Measurements from ENCODE around the gene PTPN4.

Gene PTPN4

GRCh38 chr2:119820275-119820674, 60.6 kb downstream of the PTPN4 start:
- H3K27ac ChIP-seq: no peak overlapping the region
- H3K4me1 ChIP-seq: peaks cover 0 to 26% (median 14%) of the 10 kb centered on the region in 10 experiments; a peak in 15 of 20 replicates
- H3K36me3 ChIP-seq: peaks cover 10 to 34% (median 24%) of the 10 kb centered on the region in 11 experiments; a peak in 18 of 22 replicates
- no peak for TF ChIP-seq Cebpa-rat (IDR thresholded peaks at IDR 0.05)
- H3K9ac ChIP-seq: no peak overlapping the region
- H3K27me3 ChIP-seq: no peaks in the 10 kb centered on the region
- H3K4me2 ChIP-seq: peak overlapping the region in 8 of 11 experiments; percentile 33 to 61 (median 48); a peak in 14 of 22 replicates
- no peak overlapping the region for H3K4me3 ChIP-seq
- H4K20me1 ChIP-seq: peaks cover 0 to 4% (median 0%) of the 10 kb centered on the region in 11 experiments; a peak in 4 of 22 replicates
- peaks cover 13 to 30% (median 24%) of the 10 kb centered on the region in 11 experiments for H3K9me3 ChIP-seq (replicated peaks in 1 of 11)

GRCh38 chr2:119821266-119821665, 61.5 kb downstream of the PTPN4 start:
- H3K27ac ChIP-seq: no peak overlapping the region
- H3K36me3 ChIP-seq: peaks cover 10 to 29% (median 22%) of the 10 kb centered on the region in 11 experiments; a peak in 18 of 22 replicates
- no peak overlapping the region for H3K9ac ChIP-seq
- no peak overlapping the region for H3K4me2 ChIP-seq
- peaks cover 0 to 4% (median 0%) of the 10 kb centered on the region in 11 experiments; a peak in 4 of 22 replicates for H4K20me1 ChIP-seq
- H3K27me3 ChIP-seq: no peaks in the 10 kb centered on the region
- TF ChIP-seq Cebpa-rat (IDR thresholded peaks at IDR 0.05): no peak
- H3K9me3 ChIP-seq (replicated peaks in 1 of 11): peaks cover 13 to 27% (median 23%) of the 10 kb centered on the region in 11 experiments
- H3K4me3 ChIP-seq: no peak overlapping the region
- peaks cover 0 to 31% (median 16%) of the 10 kb centered on the region in 10 experiments; a peak in 15 of 20 replicates for H3K4me1 ChIP-seq

- Histone ChIP-seq H3K4me2 (no peak overlapping the region; a peak in 1 of 22 replicates), H3K36me3 (peaks cover 0 to 7% (median 3%) of the 10 kb centered on the region in 11 experiments; a peak in 7 of 22 replicates), H3K4me3 (no peak overlapping the region), H3K9ac (peak overlapping the region in 1 of 11 experiments; percentile 40; a peak in 1 of 22 replicates), H3K27me3 (no peaks in the 10 kb centered on the region), H3K27ac (0 out of 22 replicates have a peak overlapping the region, but pooled peaks of 1 of the 11 experiments have one; percentile 10), H4K20me1 (peaks cover 0 to 8% (median 0%) of the 10 kb centered on the region in 11 experiments; a peak in 5 of 22 replicates), H3K9me3 (replicated peaks in 1 of 11) (peaks cover 0 to 4% (median 0%) of the 10 kb centered on the region in 11 experiments; a peak in 4 of 22 replicates), H3K4me1 (peaks cover 0 to 31% (median 16%) of the 10 kb centered on the region in 10 experiments; a peak in 15 of 20 replicates)
- no peak for TF ChIP-seq Cebpa-rat (IDR thresholded peaks at IDR 0.05)
These were observed 64.1 kb downstream of the PTPN4 start for GRCh38 chr2:119823734-119824334.

- peaks cover 8 to 25% (median 15%) of the 10 kb centered on the region in 11 experiments; a peak in 20 of 22 replicates for H3K36me3 ChIP-seq
- H3K4me3 ChIP-seq: no peak overlapping the region
- H3K4me1 ChIP-seq: peaks cover 0 to 15% (median 2%) of the 10 kb centered on the region in 10 experiments; a peak in 4 of 20 replicates
- no peak for TF ChIP-seq Cebpa-rat (IDR thresholded peaks at IDR 0.05)
- H3K4me2 ChIP-seq: 0 out of 22 replicates have a peak overlapping the region, but pooled peaks of 2 of the 11 experiments have one; percentile 9 to 12
- H3K9ac ChIP-seq: no peak overlapping the region
- H3K9me3 ChIP-seq (replicated peaks in 1 of 11): peaks cover 12 to 23% (median 19%) of the 10 kb centered on the region in 11 experiments
- H4K20me1 ChIP-seq: peaks cover 0 to 8% (median 0%) of the 10 kb centered on the region in 11 experiments; a peak in 5 of 22 replicates
- H3K27me3 ChIP-seq: no peaks in the 10 kb centered on the region
- H3K27ac ChIP-seq: no peak overlapping the region; a peak in 1 of 22 replicates
These were observed 66.7 kb downstream of the PTPN4 start for GRCh38 chr2:119826370-119826961.

GRCh38 chr2:119827866-119828507, 68.3 kb downstream of the PTPN4 start:
- Histone ChIP-seq H3K4me2 (no peak overlapping the region), H3K36me3 (peaks cover 8 to 25% (median 17%) of the 10 kb centered on the region in 11 experiments; a peak in 20 of 22 replicates), H3K27me3 (no peaks in the 10 kb centered on the region), H4K20me1 (peaks cover 0 to 8% (median 0%) of the 10 kb centered on the region in 11 experiments; a peak in 5 of 22 replicates), H3K4me3 (no peak overlapping the region), H3K9ac (no peak overlapping the region), H3K4me1 (peaks cover 0 to 15% (median 5%) of the 10 kb centered on the region in 10 experiments; a peak in 9 of 20 replicates), H3K9me3 (replicated peaks in 1 of 11) (peaks cover 12 to 24% (median 20%) of the 10 kb centered on the region in 11 experiments), H3K27ac (no peak overlapping the region)
- no peak for TF ChIP-seq Cebpa-rat (IDR thresholded peaks at IDR 0.05)

GRCh38 chr2:119836455-119837142, 76.9 kb downstream of the PTPN4 start:
- H3K9me3 ChIP-seq (replicated peaks in 1 of 11): peaks cover 0 to 10% (median 0%) of the 10 kb centered on the region in 11 experiments; a peak in 5 of 22 replicates
- H3K4me3 ChIP-seq: no peak overlapping the region
- peaks cover 0 to 24% (median under 1%) of the 10 kb centered on the region in 11 experiments; a peak in 6 of 22 replicates for H3K36me3 ChIP-seq
- no peak overlapping the region for H3K9ac ChIP-seq
- no peaks in the 10 kb centered on the region for H3K27me3 ChIP-seq
- no peak for TF ChIP-seq Cebpa-rat (IDR thresholded peaks at IDR 0.05)
- no peak overlapping the region for H3K27ac ChIP-seq
- H3K4me1 ChIP-seq: peaks cover 0 to 11% (median 0%) of the 10 kb centered on the region in 10 experiments; a peak in 5 of 20 replicates
- H3K4me2 ChIP-seq: no peak overlapping the region
- H4K20me1 ChIP-seq: no peaks in the 10 kb centered on the region

GRCh38 chr2:119837350-119837749, 77.6 kb downstream of the PTPN4 start:
- Histone ChIP-seq H3K9me3 (replicated peaks in 1 of 11) (peaks cover 0 to 15% (median 3%) of the 10 kb centered on the region in 11 experiments; a peak in 12 of 22 replicates), H4K20me1 (no peaks in the 10 kb centered on the region), H3K4me1 (peaks cover 0 to 11% (median 0%) of the 10 kb centered on the region in 10 experiments; a peak in 5 of 20 replicates), H3K27me3 (no peaks in the 10 kb centered on the region), H3K36me3 (peaks cover 0 to 24% (median 0%) of the 10 kb centered on the region in 11 experiments; a peak in 5 of 22 replicates), H3K9ac (no peak overlapping the region), H3K4me3 (no peak overlapping the region), H3K4me2 (no peak overlapping the region), H3K27ac (no peak overlapping the region)
- TF ChIP-seq Cebpa-rat (IDR thresholded peaks at IDR 0.05): no peak

- H3K27me3 ChIP-seq: no peaks in the 10 kb centered on the region
- H3K9me3 ChIP-seq (replicated peaks in 1 of 11): peaks cover 0 to 19% (median 7%) of the 10 kb centered on the region in 11 experiments; a peak in 13 of 22 replicates
- H3K27ac ChIP-seq: no peak overlapping the region
- H3K36me3 ChIP-seq: peaks cover 0 to 24% (median 0%) of the 10 kb centered on the region in 11 experiments; a peak in 5 of 22 replicates
- H3K4me1 ChIP-seq: peaks cover 0 to 8% (median 0%) of the 10 kb centered on the region in 10 experiments; a peak in 5 of 20 replicates
- no peak for TF ChIP-seq Cebpa-rat (IDR thresholded peaks at IDR 0.05)
- no peak overlapping the region for H3K4me2 ChIP-seq
- no peak overlapping the region for H3K4me3 ChIP-seq
- no peaks in the 10 kb centered on the region for H4K20me1 ChIP-seq
- no peak overlapping the region for H3K9ac ChIP-seq
These were observed 78.0 kb downstream of the PTPN4 start for GRCh38 chr2:119837759-119838158.
